Measurements from ENCODE around the gene ANO1. TPM values are rescaled to one million over a fixed set of nuclear protein-coding genes. Genes with fewer than 3 reads are reported as not detected.

ANO1 gene
- total RNA-seq, 1 experiment from 2014 or later: 41.7 TPM

GRCh38 chr11:70230840-70231710, 153.0 kb downstream of the ANO1 start:
- no peak overlapping the region for H3K27ac ChIP-seq (ENCODE audit: low read depth, low read length)
- ATAC-seq: no peak
- no peak for DNase-seq (ENCODE audit: low read depth, low spot score)
- intact Hi-C loops (cut with micrococcal nuclease): no loop called here
- no peaks in the 10 kb centered on the region; the same call in 1 of the 2 replicates for H3K27me3 ChIP-seq (ENCODE audit: insufficient read depth, low read length)
- no TSS peak for BruUV-seq (replicated peaks)
- POLR2A ChIA-PET: no interaction called here
- no peaks in the 10 kb centered on the region for H4K20me1 ChIP-seq (ENCODE audit: insufficient read depth)
- H3K36me3 ChIP-seq (ENCODE audit: control insufficient read depth in 1 of 2, insufficient read depth in 2 of 2, low read length in 2 of 2): no peaks in the 10 kb centered on the region
- CTCF ChIA-PET: no interaction called here
- TF ChIP-seq TCF7L2 (IDR thresholded peaks at IDR 0.05; ENCODE audit: borderline replicate concordance, extremely low read depth, insufficient read depth, insufficient read length) (no peak), REST (IDR thresholded peaks at IDR 0.05; ENCODE audit: low read depth) (no peak), CEBPB (IDR thresholded peaks at IDR 0.05; ENCODE audit: low read depth) (no peak), RAD21 (IDR thresholded peaks at IDR 0.05; ENCODE audit: low read depth) (no peak), JUND (IDR thresholded peaks at IDR 0.05) (no peak)
- RAD21 ChIA-PET (ENCODE audit: low non-redundant PET in 1 of 2, low total read pairs in 2 of 2, uncharacterized antibody in 2 of 2, unreplicated experiment in 2 of 2): no interaction called here
- no peak overlapping the region for H2AFZ ChIP-seq (ENCODE audit: low read depth, low read length, poor library complexity, severe bottlenecking)
- H3K79me2 ChIP-seq (ENCODE audit: insufficient read depth, low read length): no peaks in the 10 kb centered on the region
- H3K9ac ChIP-seq (ENCODE audit: low read length): no peak overlapping the region
- H3K9me3 ChIP-seq (ENCODE audit: control insufficient read depth in 1 of 2, insufficient read depth in 1 of 2, low read depth in 1 of 2, low read length in 2 of 2): no peaks in the 10 kb centered on the region
- no peak overlapping the region for H3K4me3 ChIP-seq (replicated peaks in 1 of 2; ENCODE audit: low read depth in 1 of 2, low read length in 2 of 2)
- no peak overlapping the region for H3K4me2 ChIP-seq (ENCODE audit: low read length)
- no peaks in the 10 kb centered on the region for H3K9me2 ChIP-seq (ENCODE audit: insufficient read depth)
- H3K4me1 ChIP-seq (ENCODE audit: control insufficient read depth in 1 of 2, insufficient read depth in 2 of 2, low read length in 2 of 2): peaks cover 18 to 49% of the 10 kb centered on the region in 2 experiments

Data from HCT116 (cell line).